ENCODE data around the gene ARID2. TPM values are rescaled to one million over a fixed set of nuclear protein-coding genes. Genes with fewer than 3 reads are reported as not detected.

Gene ARID2
- total and polyA plus RNA-seq, 9 of the 15 experiments (the other 6 are each of a cell fraction or from before 2014, with no cell fraction given): 13.4 to 41.6 (median 29.4) TPM

DNA sequence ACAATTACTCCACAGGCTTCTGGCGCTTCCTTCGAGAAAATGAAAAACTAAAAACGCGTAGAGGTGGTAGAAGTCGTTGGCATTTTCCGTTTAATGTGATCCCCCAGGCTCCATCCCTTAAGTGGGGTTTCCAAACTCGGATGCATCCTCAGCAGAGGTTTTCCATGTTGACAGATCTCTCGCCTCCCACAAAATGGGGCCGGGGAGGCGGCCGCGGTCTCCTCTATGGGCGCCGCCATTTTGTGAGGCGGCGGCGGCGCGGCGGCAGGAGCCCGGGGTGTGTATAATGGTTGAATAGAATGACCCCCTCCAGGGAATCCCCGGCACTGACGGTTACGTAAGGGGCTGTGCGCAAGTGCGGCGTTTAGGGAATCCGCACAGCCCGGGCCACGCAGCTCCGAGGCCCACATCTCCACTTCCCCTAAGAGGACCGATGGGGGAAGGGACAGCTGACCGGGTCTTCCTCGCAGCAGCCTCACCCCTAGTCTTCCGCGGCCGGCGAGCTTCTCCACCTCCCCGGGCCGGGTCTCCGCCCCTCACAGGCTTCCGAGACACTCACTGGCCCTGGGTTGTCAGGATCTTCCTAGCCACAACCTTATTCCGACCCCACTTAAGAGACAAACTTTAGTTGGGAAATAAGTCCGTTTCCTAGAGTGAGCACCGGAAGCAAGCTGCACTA lies 2.1 kb upstream of the ARID2 start (continued):
- TF ChIP-seq, protein P1, sequence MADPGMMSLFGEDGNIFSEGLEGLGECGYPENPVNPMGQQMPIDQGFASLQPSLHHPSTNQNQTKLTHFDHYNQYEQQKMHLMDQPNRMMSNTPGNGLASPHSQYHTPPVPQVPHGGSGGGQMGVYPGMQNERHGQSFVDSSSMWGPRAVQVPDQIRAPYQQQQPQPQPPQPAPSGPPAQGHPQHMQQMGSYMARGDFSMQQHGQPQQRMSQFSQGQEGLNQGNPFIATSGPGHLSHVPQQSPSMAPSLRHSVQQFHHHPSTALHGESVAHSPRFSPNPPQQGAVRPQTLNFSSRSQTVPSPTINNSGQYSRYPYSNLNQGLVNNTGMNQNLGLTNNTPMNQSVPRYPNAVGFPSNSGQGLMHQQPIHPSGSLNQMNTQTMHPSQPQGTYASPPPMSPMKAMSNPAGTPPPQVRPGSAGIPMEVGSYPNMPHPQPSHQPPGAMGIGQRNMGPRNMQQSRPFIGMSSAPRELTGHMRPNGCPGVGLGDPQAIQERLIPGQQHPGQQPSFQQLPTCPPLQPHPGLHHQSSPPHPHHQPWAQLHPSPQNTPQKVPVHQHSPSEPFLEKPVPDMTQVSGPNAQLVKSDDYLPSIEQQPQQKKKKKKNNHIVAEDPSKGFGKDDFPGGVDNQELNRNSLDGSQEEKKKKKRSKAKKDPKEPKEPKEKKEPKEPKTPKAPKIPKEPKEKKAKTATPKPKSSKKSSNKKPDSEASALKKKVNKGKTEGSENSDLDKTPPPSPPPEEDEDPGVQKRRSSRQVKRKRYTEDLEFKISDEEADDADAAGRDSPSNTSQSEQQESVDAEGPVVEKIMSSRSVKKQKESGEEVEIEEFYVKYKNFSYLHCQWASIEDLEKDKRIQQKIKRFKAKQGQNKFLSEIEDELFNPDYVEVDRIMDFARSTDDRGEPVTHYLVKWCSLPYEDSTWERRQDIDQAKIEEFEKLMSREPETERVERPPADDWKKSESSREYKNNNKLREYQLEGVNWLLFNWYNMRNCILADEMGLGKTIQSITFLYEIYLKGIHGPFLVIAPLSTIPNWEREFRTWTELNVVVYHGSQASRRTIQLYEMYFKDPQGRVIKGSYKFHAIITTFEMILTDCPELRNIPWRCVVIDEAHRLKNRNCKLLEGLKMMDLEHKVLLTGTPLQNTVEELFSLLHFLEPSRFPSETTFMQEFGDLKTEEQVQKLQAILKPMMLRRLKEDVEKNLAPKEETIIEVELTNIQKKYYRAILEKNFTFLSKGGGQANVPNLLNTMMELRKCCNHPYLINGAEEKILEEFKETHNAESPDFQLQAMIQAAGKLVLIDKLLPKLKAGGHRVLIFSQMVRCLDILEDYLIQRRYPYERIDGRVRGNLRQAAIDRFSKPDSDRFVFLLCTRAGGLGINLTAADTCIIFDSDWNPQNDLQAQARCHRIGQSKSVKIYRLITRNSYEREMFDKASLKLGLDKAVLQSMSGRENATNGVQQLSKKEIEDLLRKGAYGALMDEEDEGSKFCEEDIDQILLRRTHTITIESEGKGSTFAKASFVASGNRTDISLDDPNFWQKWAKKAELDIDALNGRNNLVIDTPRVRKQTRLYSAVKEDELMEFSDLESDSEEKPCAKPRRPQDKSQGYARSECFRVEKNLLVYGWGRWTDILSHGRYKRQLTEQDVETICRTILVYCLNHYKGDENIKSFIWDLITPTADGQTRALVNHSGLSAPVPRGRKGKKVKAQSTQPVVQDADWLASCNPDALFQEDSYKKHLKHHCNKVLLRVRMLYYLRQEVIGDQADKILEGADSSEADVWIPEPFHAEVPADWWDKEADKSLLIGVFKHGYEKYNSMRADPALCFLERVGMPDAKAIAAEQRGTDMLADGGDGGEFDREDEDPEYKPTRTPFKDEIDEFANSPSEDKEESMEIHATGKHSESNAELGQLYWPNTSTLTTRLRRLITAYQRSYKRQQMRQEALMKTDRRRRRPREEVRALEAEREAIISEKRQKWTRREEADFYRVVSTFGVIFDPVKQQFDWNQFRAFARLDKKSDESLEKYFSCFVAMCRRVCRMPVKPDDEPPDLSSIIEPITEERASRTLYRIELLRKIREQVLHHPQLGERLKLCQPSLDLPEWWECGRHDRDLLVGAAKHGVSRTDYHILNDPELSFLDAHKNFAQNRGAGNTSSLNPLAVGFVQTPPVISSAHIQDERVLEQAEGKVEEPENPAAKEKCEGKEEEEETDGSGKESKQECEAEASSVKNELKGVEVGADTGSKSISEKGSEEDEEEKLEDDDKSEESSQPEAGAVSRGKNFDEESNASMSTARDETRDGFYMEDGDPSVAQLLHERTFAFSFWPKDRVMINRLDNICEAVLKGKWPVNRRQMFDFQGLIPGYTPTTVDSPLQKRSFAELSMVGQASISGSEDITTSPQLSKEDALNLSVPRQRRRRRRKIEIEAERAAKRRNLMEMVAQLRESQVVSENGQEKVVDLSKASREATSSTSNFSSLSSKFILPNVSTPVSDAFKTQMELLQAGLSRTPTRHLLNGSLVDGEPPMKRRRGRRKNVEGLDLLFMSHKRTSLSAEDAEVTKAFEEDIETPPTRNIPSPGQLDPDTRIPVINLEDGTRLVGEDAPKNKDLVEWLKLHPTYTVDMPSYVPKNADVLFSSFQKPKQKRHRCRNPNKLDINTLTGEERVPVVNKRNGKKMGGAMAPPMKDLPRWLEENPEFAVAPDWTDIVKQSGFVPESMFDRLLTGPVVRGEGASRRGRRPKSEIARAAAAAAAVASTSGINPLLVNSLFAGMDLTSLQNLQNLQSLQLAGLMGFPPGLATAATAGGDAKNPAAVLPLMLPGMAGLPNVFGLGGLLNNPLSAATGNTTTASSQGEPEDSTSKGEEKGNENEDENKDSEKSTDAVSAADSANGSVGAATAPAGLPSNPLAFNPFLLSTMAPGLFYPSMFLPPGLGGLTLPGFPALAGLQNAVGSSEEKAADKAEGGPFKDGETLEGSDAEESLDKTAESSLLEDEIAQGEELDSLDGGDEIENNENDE (IDR thresholded peaks at IDR 0.05; ENCODE audit: low read depth, low read length): no peak
- TF ChIP-seq NFATC3 (IDR thresholded peaks at IDR 0.05): peak; percentile 65; the same call in 1 of the 2 replicates
- TF ChIP-seq TEAD1 (CRISPR knock-in tag; IDR thresholded peaks at IDR 0.05): peak; percentile 81 to 95
- peak; percentile 50; the same call in 1 of the 2 replicates for TF ChIP-seq JUN (IDR thresholded peaks at IDR 0.05; ENCODE audit: borderline replicate concordance, low read depth, low read length)
- peak; percentile 84; the same call in 1 of the 2 replicates for TF ChIP-seq JUN (CRISPR knock-in tag; IDR thresholded peaks at IDR 0.05; ENCODE audit: borderline replicate concordance)
- no peak for TF ChIP-seq HDAC6 (IDR thresholded peaks at IDR 0.05; ENCODE audit: low read depth, low read length)
- peak; percentile 81 for TF ChIP-seq CREB1 (IDR thresholded peaks at IDR 0.05)
- TF ChIP-seq CREB1 (CRISPR knock-in tag; IDR thresholded peaks at IDR 0.05): peak; percentile 81; the same call in 1 of the 2 replicates
- no peak; the same call in 1 of the 2 replicates for TF ChIP-seq ZBTB33 (CRISPR knock-in tag; IDR thresholded peaks at IDR 0.05)
- no peak for TF ChIP-seq PREB (CRISPR knock-in tag; IDR thresholded peaks at IDR 0.05)
- no peak for TF ChIP-seq IRF2 (CRISPR knock-in tag; IDR thresholded peaks at IDR 0.05)
- no peak for TF ChIP-seq RBM22 (IDR thresholded peaks at IDR 0.05; ENCODE audit: low read depth, low read length, poor library complexity, severe bottlenecking)
- peak; percentile 87 for TF ChIP-seq FOXK1 (CRISPR knock-in tag; IDR thresholded peaks at IDR 0.05; ENCODE audit: borderline replicate concordance)
